ENCODE measurements around the gene PIPOX. TPM values are rescaled to one million over a fixed set of nuclear protein-coding genes. Genes with fewer than 3 reads are reported as not detected.

PIPOX gene
- total RNA-seq, 1 donor from 2014 or later, result 1.1 TPM

Other genes starting within 250 kb of the PIPOX start
- 16.9 TPM for gene FAM222B, start 200.4 kb upstream of the PIPOX start, total RNA-seq
- gene ERAL1, start 188.1 kb upstream of the PIPOX start, total RNA-seq, result 37.2 TPM
- gene FLOT2, start 145.4 kb upstream of the PIPOX start, total RNA-seq, result 118 TPM
- 3.0 TPM for gene DHRS13, start 140.1 kb upstream of the PIPOX start, total RNA-seq
- gene PHF12, start 91.6 kb upstream of the PIPOX start, total RNA-seq, result 18.3 TPM
- gene SEZ6, start 37.1 kb upstream of the PIPOX start, total RNA-seq, result not detected
- 373 TPM for gene MYO18A, start 137.3 kb downstream of the PIPOX start, total RNA-seq
- gene CRYBA1, start 203.7 kb downstream of the PIPOX start, total RNA-seq, result not detected